ENCODE results near the gene BCDIN3D.
A peak's percentile ranks its signal among the peaks of the same experiment; 100 is the strongest.

Gene BCDIN3D

GRCh38 chr12:49827401-49828099, 15.4 kb downstream of the BCDIN3D start:
- H4K20me1 ChIP-seq (ENCODE audit: insufficient read depth, low read length): no peaks in the 10 kb centered on the region
- peak overlapping the region; percentile 64 for H3K9ac ChIP-seq (ENCODE audit: low read length)
- H3K36me3 ChIP-seq (ENCODE audit: insufficient read depth, low read length): no peaks in the 10 kb centered on the region
- H3K4me2 ChIP-seq (ENCODE audit: low read length): peak overlapping the region; percentile 91
- H3K27ac ChIP-seq (ENCODE audit: low read depth, low read length, poor library complexity, severe bottlenecking): no peak overlapping the region
- TF ChIP-seq CTCF (IDR thresholded peaks at IDR 0.05; ENCODE audit: low read length) (no peak), EZH2 (IDR thresholded peaks at IDR 0.05; ENCODE audit: borderline replicate concordance, low read length) (no peak)
- H3K4me3 ChIP-seq (ENCODE audit: low read depth, low read length, poor library complexity, severe bottlenecking): peak overlapping the region; percentile 96
- no peaks in the 10 kb centered on the region for H3K9me3 ChIP-seq (ENCODE audit: low read length)
- no peak overlapping the region for H2AFZ ChIP-seq (ENCODE audit: low read length)
- no peaks in the 10 kb centered on the region for H3F3A ChIP-seq (ENCODE audit: insufficient read depth, low read length)
- no peaks in the 10 kb centered on the region for H3K79me2 ChIP-seq (ENCODE audit: insufficient read depth, low read length)
- H3K9me2 ChIP-seq (ENCODE audit: low read depth, low read length): no peaks in the 10 kb centered on the region
- H3K27me3 ChIP-seq (ENCODE audit: insufficient read depth, low read length): peaks cover 4% of the 10 kb centered on the region; the same call in 1 of the 2 replicates
- H3K4me1 ChIP-seq (ENCODE audit: insufficient read depth, low read length, severe bottlenecking): peaks cover 16% of the 10 kb centered on the region

DNA sequence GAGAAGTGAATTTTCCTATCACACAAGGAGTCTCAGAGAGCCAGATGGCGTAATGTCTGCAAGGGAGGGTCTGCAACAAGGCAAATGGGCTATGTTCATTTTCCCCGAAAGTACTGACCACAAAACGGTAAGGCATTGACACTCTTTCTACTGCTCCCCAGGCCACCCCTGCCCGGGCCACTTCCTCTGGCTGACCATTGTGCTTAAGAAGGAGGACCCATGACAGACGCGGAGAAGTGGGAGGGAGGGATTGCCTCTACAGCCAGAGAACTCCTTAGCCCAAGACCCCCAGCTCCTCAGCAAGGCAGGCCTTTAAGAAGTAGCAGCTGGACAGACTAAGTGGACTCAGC, 15.9 kb downstream of the BCDIN3D start:
- Histone ChIP-seq H3K79me2 (ENCODE audit: insufficient read depth, low read length) (no peaks in the 10 kb centered on the region), H3K27me3 (ENCODE audit: insufficient read depth, low read length) (peaks cover 4% of the 10 kb centered on the region; the same call in 1 of the 2 replicates), H3K4me3 (ENCODE audit: low read depth, low read length, poor library complexity, severe bottlenecking) (peak overlapping the region; percentile 96), H3K36me3 (ENCODE audit: insufficient read depth, low read length) (no peaks in the 10 kb centered on the region), H3F3A (ENCODE audit: insufficient read depth, low read length) (no peaks in the 10 kb centered on the region), H3K27ac (ENCODE audit: low read depth, low read length, poor library complexity, severe bottlenecking) (no peak overlapping the region), H3K4me1 (ENCODE audit: insufficient read depth, low read length, severe bottlenecking) (peaks cover 16% of the 10 kb centered on the region), H3K9ac (ENCODE audit: low read length) (peak overlapping the region; percentile 64; the same call in 1 of the 2 replicates), H3K9me3 (ENCODE audit: low read length) (no peaks in the 10 kb centered on the region), H4K20me1 (ENCODE audit: insufficient read depth, low read length) (no peaks in the 10 kb centered on the region), H2AFZ (ENCODE audit: low read length) (no peak overlapping the region), H3K9me2 (ENCODE audit: low read depth, low read length) (no peaks in the 10 kb centered on the region), H3K4me2 (ENCODE audit: low read length) (peak overlapping the region; percentile 91)
- no peak for TF ChIP-seq CTCF (IDR thresholded peaks at IDR 0.05; ENCODE audit: low read length)
- no peak for TF ChIP-seq EZH2 (IDR thresholded peaks at IDR 0.05; ENCODE audit: borderline replicate concordance, low read length)

- TF ChIP-seq EZH2 (IDR thresholded peaks at IDR 0.05; ENCODE audit: borderline replicate concordance, low read length): no peak
- TF ChIP-seq CTCF (IDR thresholded peaks at IDR 0.05; ENCODE audit: low read length): no peak
Measured at GRCh38 chr12:49825971-49826421, 16.9 kb downstream of the BCDIN3D start.

More at GRCh38 chr12:49825971-49826421, 16.9 kb downstream of the BCDIN3D start:
- Histone ChIP-seq H3K27me3 (ENCODE audit: insufficient read depth, low read length) (peaks cover 4% of the 10 kb centered on the region; the same call in 1 of the 2 replicates), H4K20me1 (ENCODE audit: insufficient read depth, low read length) (no peaks in the 10 kb centered on the region), H3K4me2 (ENCODE audit: low read length) (no peak overlapping the region), H3K27ac (ENCODE audit: low read depth, low read length, poor library complexity, severe bottlenecking) (no peak overlapping the region), H3K9me2 (ENCODE audit: low read depth, low read length) (no peaks in the 10 kb centered on the region), H2AFZ (ENCODE audit: low read length) (no peak overlapping the region), H3K4me3 (ENCODE audit: low read depth, low read length, poor library complexity, severe bottlenecking) (no peak overlapping the region), H3K9me3 (ENCODE audit: low read length) (no peaks in the 10 kb centered on the region), H3K36me3 (ENCODE audit: insufficient read depth, low read length) (no peaks in the 10 kb centered on the region), H3K79me2 (ENCODE audit: insufficient read depth, low read length) (no peaks in the 10 kb centered on the region), H3K9ac (ENCODE audit: low read length) (no peak overlapping the region), H3K4me1 (ENCODE audit: insufficient read depth, low read length, severe bottlenecking) (peaks cover 22% of the 10 kb centered on the region), H3F3A (ENCODE audit: insufficient read depth, low read length) (no peaks in the 10 kb centered on the region)

Measured in OCI-LY1 (cell line).